Measurements from ENCODE around the gene CREB3L4.

CREB3L4 gene

GRCh38 chr1:153928791-153929341 is 38.8 kb upstream of the CREB3L4 start:
- H3K36me3 ChIP-seq (ENCODE audit: control insufficient read depth, insufficient read depth, low read length): peaks cover 42% of the 10 kb centered on the region
- H3K4me1 ChIP-seq (ENCODE audit: control insufficient read depth, insufficient read depth, low read length, poor library complexity, severe bottlenecking): peaks cover 3% of the 10 kb centered on the region
- H3K9me3 ChIP-seq (ENCODE audit: control insufficient read depth, low read length): no peaks in the 10 kb centered on the region
- DNase-seq: no peak
- H3K27ac ChIP-seq (ENCODE audit: insufficient read depth, low read length, poor library complexity, severe bottlenecking): no peak overlapping the region
- no peaks in the 10 kb centered on the region for H3K27me3 ChIP-seq (replicated peaks; ENCODE audit: control insufficient read depth, insufficient read depth, low read length, poor library complexity, severe bottlenecking)
- no peak overlapping the region for H3K4me3 ChIP-seq (ENCODE audit: insufficient read depth, low read depth, low read length, poor library complexity, severe bottlenecking)

- no peak for DNase-seq
- no peak overlapping the region for H3K4me3 ChIP-seq (ENCODE audit: insufficient read depth, low read depth, low read length, poor library complexity, severe bottlenecking)
- H3K36me3 ChIP-seq (ENCODE audit: control insufficient read depth, insufficient read depth, low read length): peaks cover 47% of the 10 kb centered on the region
- no peak overlapping the region for H3K27ac ChIP-seq (ENCODE audit: insufficient read depth, low read length, poor library complexity, severe bottlenecking)
- no peaks in the 10 kb centered on the region for H3K27me3 ChIP-seq (replicated peaks; ENCODE audit: control insufficient read depth, insufficient read depth, low read length, poor library complexity, severe bottlenecking)
- no peaks in the 10 kb centered on the region for H3K4me1 ChIP-seq (ENCODE audit: control insufficient read depth, insufficient read depth, low read length, poor library complexity, severe bottlenecking)
- no peaks in the 10 kb centered on the region for H3K9me3 ChIP-seq (ENCODE audit: control insufficient read depth, low read length)
Measured at GRCh38 chr1:153929426-153929825, 38.3 kb upstream of the CREB3L4 start.

- no peaks in the 10 kb centered on the region for H3K9me3 ChIP-seq (ENCODE audit: control insufficient read depth, low read length)
Measured at GRCh38 chr1:153929981-153930948, 37.4 kb upstream of the CREB3L4 start.

GRCh38 chr1:153932156-153933131 is 35.3 kb upstream of the CREB3L4 start:
- Histone ChIP-seq H3K4me3 (ENCODE audit: insufficient read depth, low read depth, low read length, poor library complexity, severe bottlenecking) (no peak overlapping the region), H3K27ac (ENCODE audit: insufficient read depth, low read length, poor library complexity, severe bottlenecking) (no peak overlapping the region), H3K4me1 (ENCODE audit: control insufficient read depth, insufficient read depth, low read length, poor library complexity, severe bottlenecking) (no peaks in the 10 kb centered on the region), H3K27me3 (replicated peaks; ENCODE audit: control insufficient read depth, insufficient read depth, low read length, poor library complexity, severe bottlenecking) (no peaks in the 10 kb centered on the region), H3K36me3 (ENCODE audit: control insufficient read depth, insufficient read depth, low read length) (peaks cover 76% of the 10 kb centered on the region), H3K9me3 (ENCODE audit: control insufficient read depth, low read length) (no peaks in the 10 kb centered on the region)
- no peak for DNase-seq

More at GRCh38 chr1:153929981-153930948, 37.4 kb upstream of the CREB3L4 start:
- H3K27me3 ChIP-seq (replicated peaks; ENCODE audit: control insufficient read depth, insufficient read depth, low read length, poor library complexity, severe bottlenecking): no peaks in the 10 kb centered on the region
- H3K4me1 ChIP-seq (ENCODE audit: control insufficient read depth, insufficient read depth, low read length, poor library complexity, severe bottlenecking): no peaks in the 10 kb centered on the region
- no peak overlapping the region for H3K27ac ChIP-seq (ENCODE audit: insufficient read depth, low read length, poor library complexity, severe bottlenecking)
- H3K4me3 ChIP-seq (ENCODE audit: insufficient read depth, low read depth, low read length, poor library complexity, severe bottlenecking): no peak overlapping the region
- H3K36me3 ChIP-seq (ENCODE audit: control insufficient read depth, insufficient read depth, low read length): peaks cover 55% of the 10 kb centered on the region
- no peak for DNase-seq

GRCh38 chr1:153933430-153933829 is 34.3 kb upstream of the CREB3L4 start:
- H3K27ac ChIP-seq (ENCODE audit: insufficient read depth, low read length, poor library complexity, severe bottlenecking): no peak overlapping the region
- H3K36me3 ChIP-seq (ENCODE audit: control insufficient read depth, insufficient read depth, low read length): peaks cover 82% of the 10 kb centered on the region
- no peak overlapping the region for H3K4me3 ChIP-seq (ENCODE audit: insufficient read depth, low read depth, low read length, poor library complexity, severe bottlenecking)
- no peaks in the 10 kb centered on the region for H3K9me3 ChIP-seq (ENCODE audit: control insufficient read depth, low read length)
- no peak for DNase-seq
- H3K27me3 ChIP-seq (replicated peaks; ENCODE audit: control insufficient read depth, insufficient read depth, low read length, poor library complexity, severe bottlenecking): no peaks in the 10 kb centered on the region
- H3K4me1 ChIP-seq (ENCODE audit: control insufficient read depth, insufficient read depth, low read length, poor library complexity, severe bottlenecking): no peaks in the 10 kb centered on the region

GRCh38 chr1:153933955-153934354 is 33.7 kb upstream of the CREB3L4 start:
- peaks cover 86% of the 10 kb centered on the region for H3K36me3 ChIP-seq (ENCODE audit: control insufficient read depth, insufficient read depth, low read length)
- no peaks in the 10 kb centered on the region for H3K9me3 ChIP-seq (ENCODE audit: control insufficient read depth, low read length)
- H3K4me1 ChIP-seq (ENCODE audit: control insufficient read depth, insufficient read depth, low read length, poor library complexity, severe bottlenecking): no peaks in the 10 kb centered on the region

GRCh38 chr1:153934746-153935145 is 33.0 kb upstream of the CREB3L4 start:
- H3K27me3 ChIP-seq (replicated peaks; ENCODE audit: control insufficient read depth, insufficient read depth, low read length, poor library complexity, severe bottlenecking): no peaks in the 10 kb centered on the region
- no peak for DNase-seq
- H3K27ac ChIP-seq (ENCODE audit: insufficient read depth, low read length, poor library complexity, severe bottlenecking): no peak overlapping the region
- H3K4me3 ChIP-seq (ENCODE audit: insufficient read depth, low read depth, low read length, poor library complexity, severe bottlenecking): no peak overlapping the region
- H3K36me3 ChIP-seq (ENCODE audit: control insufficient read depth, insufficient read depth, low read length): peaks cover 88% of the 10 kb centered on the region
- H3K9me3 ChIP-seq (ENCODE audit: control insufficient read depth, low read length): no peaks in the 10 kb centered on the region
- no peaks in the 10 kb centered on the region for H3K4me1 ChIP-seq (ENCODE audit: control insufficient read depth, insufficient read depth, low read length, poor library complexity, severe bottlenecking)

More at GRCh38 chr1:153933955-153934354, 33.7 kb upstream of the CREB3L4 start:
- Histone ChIP-seq H3K4me3 (ENCODE audit: insufficient read depth, low read depth, low read length, poor library complexity, severe bottlenecking) (no peak overlapping the region), H3K27me3 (replicated peaks; ENCODE audit: control insufficient read depth, insufficient read depth, low read length, poor library complexity, severe bottlenecking) (no peaks in the 10 kb centered on the region), H3K27ac (ENCODE audit: insufficient read depth, low read length, poor library complexity, severe bottlenecking) (no peak overlapping the region)
- DNase-seq: no peak

GRCh38 chr1:153936011-153936802 is 31.5 kb upstream of the CREB3L4 start:
- Histone ChIP-seq H3K9me3 (ENCODE audit: control insufficient read depth, low read length) (no peaks in the 10 kb centered on the region), H3K4me3 (ENCODE audit: insufficient read depth, low read depth, low read length, poor library complexity, severe bottlenecking) (no peak overlapping the region), H3K27me3 (replicated peaks; ENCODE audit: control insufficient read depth, insufficient read depth, low read length, poor library complexity, severe bottlenecking) (no peaks in the 10 kb centered on the region), H3K4me1 (ENCODE audit: control insufficient read depth, insufficient read depth, low read length, poor library complexity, severe bottlenecking) (no peaks in the 10 kb centered on the region), H3K27ac (ENCODE audit: insufficient read depth, low read length, poor library complexity, severe bottlenecking) (no peak overlapping the region), H3K36me3 (ENCODE audit: control insufficient read depth, insufficient read depth, low read length) (peaks cover 88% of the 10 kb centered on the region)
- no peak for DNase-seq

- Histone ChIP-seq H3K36me3 (ENCODE audit: control insufficient read depth, insufficient read depth, low read length) (peaks cover 93% of the 10 kb centered on the region), H3K27me3 (replicated peaks; ENCODE audit: control insufficient read depth, insufficient read depth, low read length, poor library complexity, severe bottlenecking) (no peaks in the 10 kb centered on the region), H3K4me3 (ENCODE audit: insufficient read depth, low read depth, low read length, poor library complexity, severe bottlenecking) (no peak overlapping the region), H3K9me3 (ENCODE audit: control insufficient read depth, low read length) (no peaks in the 10 kb centered on the region), H3K27ac (ENCODE audit: insufficient read depth, low read length, poor library complexity, severe bottlenecking) (no peak overlapping the region), H3K4me1 (ENCODE audit: control insufficient read depth, insufficient read depth, low read length, poor library complexity, severe bottlenecking) (no peaks in the 10 kb centered on the region)
- no peak for DNase-seq
Measured at GRCh38 chr1:153937331-153937730, 30.4 kb upstream of the CREB3L4 start.

Data from effector memory CD4-positive, alpha-beta T cell (primary cell).